Activated gamma-delta T cell treated with Interleukin-2 at 50 U/mL for 16 hours (primary cell): ENCODE results near the gene SYNPR.
"Not testable (repeated sequence)": the region's sequence is repeated elsewhere in the genome, so short reads cannot be mapped to it uniquely, and the experiment has no call there.

ENCODE experiments used
- DNase-seq: peaks from one replicate; pipeline ENCODE4 v3.0.0-alpha.2; 2020

SYNPR gene

DNA sequence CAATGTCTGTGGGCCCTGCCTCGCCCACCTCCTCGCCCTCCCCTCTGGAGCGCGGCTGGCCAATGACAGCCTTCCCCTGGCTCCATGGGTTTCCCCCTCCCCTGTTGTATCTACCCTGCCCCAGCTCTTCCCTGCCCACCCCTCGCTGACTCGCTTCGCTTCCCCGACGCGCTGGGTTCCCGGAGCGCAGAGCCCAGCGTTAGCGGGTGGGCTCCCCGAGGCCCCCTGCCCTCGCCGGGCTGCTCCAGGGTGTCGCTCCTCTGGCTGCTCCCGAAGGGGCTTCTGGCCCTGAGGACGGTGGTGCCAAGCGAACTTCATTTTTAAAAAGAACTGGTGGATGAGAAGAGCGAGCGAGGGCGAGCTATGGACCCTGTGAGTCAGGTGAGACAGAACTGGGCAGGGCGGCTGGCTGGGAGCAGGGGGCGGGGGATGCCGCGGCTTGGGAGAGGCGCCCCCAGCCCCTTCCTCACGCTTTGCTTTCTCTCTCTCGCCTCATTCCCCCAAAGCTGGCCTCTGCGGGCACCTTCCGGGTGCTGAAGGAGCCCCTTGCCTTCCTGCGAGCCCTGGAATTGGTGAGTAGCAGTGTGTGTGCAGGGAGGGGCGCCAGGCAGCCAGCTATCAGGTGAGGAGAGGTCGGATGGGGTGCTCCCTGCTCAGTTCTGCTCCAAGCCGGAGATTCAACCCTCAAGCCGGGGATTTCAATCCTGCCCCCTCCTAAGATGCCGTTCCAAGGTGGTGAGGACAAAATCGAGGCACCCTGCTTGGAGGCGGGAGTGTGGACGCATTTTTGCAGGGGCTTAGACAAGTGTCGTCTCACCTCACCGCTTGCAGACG, at the start of gene SYNPR:
TSS of gene SYNPR (plus strand) at position 138 of the 834 bp plus-strand sequence.
- DNase-seq: no peak

DNA sequence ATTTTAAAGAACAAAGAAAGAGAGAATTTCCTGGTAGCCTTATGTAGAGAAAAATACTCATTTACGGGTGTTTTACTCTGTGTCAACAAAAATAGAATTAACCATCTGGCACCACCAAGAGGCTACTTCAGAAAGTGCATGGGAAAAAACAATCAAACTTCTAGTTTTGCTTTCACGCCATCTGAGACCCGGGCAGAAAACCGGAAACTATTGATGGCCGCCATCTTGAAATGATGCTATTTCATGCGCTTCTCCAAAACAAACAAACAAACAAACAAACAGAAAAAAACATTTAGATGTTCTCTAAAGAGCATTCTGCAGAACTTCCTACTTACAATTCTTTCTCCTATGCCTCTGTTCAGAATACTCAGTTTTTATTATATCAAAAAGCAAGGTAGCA, 49.4 kb upstream of the SYNPR start:
- no peak for DNase-seq

DNA sequence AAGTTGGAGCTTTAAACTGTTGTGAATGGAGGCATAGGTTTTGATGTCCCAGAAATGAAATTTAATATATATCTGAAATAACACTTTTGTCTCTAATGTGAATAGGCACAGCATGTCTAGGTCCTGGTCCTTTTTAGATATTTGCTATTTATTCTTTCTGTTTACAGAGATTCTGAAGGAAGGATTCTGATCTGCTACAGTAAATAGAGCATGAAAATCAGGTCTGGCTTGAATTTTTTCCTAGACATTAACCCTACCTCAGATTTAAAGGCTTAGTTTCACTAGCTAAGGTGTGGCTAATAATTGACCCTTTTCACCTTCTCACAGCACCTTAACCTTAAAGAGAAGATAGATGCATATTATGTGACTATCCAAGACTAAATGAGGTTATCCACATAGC, 48.0 kb upstream of the SYNPR start:
- DNase-seq: no peak

DNA sequence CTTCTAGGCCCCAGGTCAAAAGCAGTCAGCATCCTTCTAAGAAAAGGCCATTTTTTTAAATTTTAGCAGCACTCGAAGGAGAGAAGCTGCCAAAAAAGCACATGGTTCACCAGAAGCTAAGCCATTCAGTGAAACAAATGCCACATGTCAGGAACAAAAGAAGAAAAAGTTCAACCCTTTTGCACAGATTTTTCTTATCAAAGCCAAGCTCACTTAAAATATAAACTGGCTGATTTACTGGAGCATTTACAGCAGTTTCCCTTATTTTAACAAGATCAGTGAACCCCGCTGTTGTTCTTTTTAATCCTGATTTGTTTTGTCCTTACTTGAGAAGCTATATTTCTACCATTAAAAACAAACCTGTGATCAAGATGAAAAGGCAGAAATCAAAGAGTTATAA, 46.5 kb upstream of the SYNPR start:
- DNase-seq: no peak

DNA sequence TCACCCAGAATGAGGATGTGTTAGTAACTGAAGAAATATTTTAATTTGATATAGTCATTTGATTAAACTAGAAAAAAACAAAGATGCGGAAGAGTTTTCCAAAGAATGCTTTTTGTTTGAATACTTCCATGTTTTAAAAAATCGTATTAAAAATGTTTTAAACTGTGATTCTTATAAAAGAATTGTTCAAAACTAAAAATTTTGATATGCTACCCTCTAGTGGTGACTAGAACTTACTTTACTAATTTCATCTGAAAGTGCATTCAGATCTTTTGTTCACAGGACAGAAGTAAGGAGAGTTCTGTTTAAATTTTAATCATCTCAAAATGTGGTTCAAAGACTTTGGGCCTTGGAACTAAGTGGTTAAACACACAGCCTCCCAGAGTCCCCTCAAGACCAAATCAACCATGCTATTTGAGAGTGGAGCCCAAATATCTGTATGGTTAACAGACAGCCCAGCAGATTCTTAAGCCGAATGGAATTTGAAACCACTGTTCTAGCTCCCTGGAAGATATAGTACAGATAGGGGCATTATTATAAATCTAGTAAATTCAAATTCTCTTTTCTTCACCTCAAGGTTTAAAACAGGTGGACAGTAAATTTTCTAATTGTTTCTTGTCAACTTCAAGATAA, 45.2 kb upstream of the SYNPR start:
- no peak for DNase-seq

DNA sequence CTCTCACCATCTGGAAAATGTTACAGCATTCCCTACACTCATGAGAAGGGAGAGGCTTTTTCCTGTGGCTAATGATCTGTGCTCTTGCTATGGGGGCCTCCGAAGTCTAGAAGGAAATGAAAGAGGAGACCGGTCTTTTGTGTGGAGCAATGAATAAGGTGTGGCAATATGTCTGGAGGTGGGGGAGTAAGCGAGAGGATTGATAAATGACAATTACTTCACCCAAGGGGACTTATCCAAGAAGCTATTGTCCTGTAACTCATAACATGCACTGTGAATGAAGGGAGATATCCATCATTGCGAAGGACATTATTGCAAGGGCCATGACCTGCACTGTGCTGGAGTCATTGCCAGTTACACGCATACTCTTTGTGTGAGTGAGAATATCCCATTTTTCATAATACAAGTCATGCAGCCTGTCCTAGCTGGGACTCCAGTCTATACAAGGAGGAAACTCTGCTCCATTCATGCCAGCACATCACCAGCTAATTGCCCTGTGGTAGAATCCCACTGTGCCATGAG, 37.7 kb upstream of the SYNPR start:
- no peak for DNase-seq

DNA sequence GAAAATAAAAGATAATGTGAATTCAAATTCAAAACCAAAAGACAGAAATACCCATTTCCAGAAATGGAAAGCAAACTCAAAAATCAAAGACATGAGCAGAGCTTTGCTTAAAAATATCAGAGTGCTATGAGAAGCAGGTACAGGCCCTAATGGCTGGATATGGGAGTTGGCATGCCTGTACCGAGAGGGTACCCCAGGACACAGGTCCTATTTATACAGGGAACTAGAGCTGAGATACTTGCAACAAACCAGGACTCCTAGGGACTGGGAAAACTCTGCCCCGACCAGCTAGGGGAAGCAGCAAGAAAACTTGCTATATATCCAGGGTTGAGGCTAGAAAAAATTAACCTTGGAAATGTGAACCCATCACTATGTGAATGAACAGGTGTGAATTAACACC, 36.0 kb upstream of the SYNPR start:
- no peak for DNase-seq

DNA sequence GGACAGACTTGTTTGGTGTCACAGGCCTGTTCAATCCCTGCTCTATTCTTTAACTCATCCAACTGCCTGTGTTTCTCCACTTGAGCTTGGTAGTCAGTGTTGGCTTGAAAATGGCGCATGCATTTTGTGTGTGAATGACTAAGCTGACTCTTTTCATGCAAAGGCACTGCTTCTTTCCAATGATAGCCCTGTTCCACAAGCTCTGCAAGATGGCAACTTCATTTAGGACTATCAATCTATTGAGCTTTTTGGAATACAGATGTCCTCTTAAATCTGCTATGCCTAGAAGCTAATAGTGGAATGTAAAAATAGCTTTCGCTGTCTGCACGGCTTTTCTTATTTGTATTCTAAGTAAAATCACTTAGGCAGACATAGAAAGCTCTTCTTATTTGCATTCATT, 33.6 kb upstream of the SYNPR start:
- DNase-seq: no peak

DNA sequence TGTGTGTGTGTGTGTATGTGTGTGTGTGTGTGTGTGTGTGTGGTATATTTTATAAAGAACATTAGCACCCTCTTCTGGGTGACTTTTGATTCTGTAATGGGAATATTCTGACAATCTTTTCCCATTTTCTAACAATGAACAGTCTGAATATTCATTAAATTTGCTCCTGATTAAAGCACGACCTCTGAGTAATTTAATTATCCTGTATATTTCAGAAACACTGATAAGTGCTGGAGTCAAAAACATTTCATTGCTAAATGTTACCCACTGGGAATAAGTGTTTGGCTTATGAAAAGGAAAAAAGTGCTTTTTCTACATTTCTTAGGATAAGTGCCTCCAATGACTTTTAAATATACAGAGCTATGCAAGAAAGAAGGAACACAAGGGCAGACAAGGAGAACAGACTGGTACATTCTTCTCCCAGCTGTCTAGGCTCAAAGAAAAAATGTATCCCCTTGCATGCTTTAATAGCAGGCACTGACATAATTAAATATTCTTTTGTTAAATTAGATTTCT, 32.3 kb upstream of the SYNPR start:
- DNase-seq: no peak

DNA sequence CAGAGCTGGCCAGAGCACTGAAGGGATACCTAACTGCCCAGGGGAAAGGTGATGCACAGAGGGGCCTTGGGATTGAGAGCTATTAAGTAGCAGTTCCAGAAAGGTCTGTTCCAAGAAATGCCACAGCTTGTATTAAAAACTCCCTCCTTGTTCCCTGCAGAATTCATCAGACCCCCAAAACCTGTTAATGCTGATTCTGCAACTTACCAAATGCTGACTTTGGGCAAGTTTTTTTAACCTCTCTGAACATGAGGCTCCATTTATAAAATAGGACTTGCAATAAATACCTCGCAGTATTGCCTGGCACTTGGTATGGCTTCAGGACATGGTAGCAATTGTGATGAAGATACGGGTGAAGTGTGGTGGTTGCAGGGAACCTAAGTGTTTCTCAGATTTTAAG, 30.1 kb upstream of the SYNPR start:
- no peak for DNase-seq

DNA sequence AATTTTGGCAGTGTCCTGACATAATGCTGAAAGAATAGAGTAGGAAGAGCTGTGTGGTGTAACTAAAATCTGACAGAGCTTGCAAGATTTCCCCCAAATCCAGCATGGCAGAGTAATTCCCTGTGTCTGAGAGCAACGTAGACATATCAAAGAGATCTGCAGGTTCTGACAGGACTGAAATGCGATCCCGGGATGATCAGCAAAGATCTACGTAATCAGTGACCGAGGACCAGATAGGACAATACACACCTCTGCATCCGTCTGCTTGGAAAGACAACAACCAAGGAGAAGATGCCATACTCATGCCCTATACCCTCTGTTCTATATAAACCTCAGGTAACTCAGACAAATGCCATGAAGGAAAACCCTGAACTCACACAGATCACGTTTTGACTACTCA, 26.6 kb upstream of the SYNPR start:
- no peak for DNase-seq

DNA sequence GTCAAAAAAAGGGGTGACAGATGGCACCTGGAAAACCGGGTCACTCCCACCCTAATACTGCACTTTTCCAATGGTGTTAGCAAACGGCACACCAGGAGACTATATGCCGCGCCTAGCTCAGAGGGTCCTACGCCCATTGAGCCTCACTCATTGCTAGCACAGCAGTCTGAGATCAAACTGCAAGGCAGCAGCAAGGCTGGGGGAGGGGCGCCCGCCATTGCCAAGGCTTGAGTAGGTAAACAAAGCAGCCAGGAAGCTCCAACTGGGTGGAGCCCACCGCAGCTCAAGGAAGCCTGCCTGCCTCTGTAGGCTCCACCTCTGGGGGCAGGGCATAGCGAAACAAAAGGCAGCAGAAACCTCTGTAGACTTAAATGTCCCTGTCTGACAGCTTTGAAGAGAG, 22.3 kb upstream of the SYNPR start:
- not testable (repeated sequence) for DNase-seq

DNA sequence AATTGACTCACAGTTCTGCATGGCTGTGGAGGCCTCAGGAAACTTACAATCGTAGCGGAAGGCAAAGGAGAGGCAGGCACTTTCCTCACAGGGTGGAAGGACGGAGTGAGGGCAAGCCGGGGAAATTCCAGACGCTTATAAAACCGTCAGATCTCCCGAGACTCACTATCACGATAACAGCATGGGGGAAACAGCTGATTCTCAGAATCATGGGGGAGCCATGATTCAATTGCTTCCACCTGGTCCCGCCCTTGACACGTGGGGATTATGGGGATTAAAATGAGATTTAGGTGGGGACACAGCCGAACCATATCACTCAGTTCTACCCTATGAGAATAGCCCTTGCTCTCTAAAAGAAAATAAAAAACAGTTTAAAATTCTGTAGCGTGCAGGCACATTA, 13.4 kb upstream of the SYNPR start:
- no peak for DNase-seq

DNA sequence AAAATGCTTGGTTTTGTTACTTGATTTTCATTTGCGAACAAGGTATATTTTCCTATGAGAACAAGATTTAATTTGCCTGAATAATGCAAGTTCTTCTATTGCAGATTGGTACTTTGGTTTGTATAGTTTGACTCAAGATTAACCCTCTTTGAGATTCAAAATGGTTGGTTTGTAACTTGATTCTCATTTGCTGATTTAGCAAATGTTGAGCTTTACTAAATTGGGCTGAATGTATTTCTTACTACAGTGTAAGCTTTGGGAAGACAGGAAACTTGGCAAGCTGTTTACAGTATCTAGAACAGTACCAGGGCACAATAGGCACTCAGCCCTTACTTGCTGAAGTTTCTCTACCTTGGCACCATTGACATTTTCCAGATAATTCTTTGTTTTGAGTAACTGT, 3.7 kb upstream of the SYNPR start:
- no peak for DNase-seq

DNA sequence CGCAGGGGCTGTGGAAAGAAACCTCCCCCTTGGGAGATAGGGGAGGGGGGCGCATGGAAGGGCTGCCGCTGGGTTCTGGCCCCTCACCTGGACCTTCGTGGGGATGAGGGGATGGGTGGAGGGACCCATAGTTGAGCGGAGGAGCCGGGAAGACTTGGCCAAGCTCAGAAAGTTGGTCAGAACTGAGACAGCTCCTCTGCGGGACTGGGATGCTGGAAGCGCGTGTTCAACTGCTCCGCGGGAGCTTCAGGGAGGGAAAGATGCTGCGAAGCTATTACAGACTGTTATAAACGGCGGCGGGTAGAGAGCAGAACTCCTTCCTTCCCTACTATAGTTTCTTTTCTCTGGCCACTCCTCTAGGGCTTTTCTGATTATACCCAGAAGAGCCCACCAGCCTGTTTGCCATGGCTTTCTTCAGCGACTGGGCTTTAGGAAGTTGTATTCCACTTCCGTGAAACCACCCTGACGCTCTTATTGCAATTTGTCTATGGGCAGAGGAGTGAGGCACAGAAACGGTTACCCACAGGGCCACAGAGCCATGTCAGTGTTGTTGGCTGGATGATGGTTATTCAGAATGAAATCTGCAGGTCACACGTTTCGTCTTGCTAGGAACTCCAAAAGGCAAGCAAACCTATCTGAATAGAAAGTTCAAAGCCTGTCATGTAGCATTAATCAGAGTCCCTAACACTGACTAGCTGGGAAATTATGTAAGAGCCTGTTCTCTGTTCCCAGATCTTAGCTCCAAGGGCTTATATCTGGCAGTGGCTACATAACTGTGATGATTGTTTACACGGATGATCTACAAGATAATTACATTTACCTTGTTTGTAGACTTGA, 1.1 kb downstream of the SYNPR start:
- no peak for DNase-seq

DNA sequence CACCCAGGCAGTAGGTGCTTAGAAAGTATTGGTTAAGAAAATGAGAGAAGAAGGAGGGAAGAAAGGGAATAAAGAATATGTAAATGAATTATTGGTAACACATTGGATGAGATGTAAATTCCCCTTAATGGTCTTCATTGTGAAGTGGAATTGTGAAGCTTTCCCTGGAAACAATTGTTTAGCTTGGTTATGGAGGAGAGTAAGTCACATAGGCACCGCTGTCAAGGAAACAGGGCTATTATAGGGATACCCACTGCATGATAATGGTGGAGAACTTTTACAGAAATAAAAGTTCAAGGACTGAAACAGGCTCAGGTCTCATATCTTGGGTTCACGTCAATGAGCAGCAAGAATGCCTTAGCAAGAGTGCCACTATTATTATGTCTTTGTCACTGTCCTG, 9.5 kb downstream of the SYNPR start:
- no peak for DNase-seq

DNA sequence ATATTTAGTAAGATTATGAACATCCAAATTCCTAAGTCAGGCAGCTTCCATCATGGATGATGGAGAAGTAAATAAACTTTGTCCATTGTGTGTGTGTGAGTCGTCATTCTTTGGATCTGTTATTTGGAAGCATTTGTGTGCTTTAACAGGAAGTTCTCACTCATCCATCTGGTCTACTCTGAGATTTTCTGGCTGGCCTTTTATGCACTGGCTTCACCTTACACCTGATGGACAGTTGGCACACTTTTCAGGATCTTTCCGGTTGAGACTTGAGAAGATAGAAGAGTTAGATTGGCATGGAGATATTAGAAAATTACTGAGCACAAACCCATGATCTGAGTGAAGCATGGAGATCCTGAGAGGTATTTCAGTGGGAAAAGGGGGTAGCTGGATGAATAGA, 12.6 kb downstream of the SYNPR start:
- no peak for DNase-seq

DNA sequence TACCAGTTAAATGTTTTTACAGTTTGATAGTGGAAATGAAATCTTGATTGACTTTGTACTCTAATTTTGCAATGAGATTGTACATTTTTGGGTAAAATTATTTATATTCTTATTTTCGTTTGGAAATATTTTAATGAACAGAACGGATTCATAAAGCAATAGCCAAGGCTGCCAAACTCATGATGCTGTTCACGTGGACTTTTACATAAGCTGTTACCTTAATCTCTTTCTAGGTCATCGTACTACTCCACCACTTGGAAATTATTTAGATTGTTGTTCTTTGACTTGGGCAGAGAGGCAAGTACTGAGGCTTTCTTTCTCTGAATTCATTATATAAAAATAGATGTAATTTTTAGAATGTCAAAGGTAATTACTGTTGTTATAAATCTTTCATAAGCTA, 16.2 kb downstream of the SYNPR start:
- no peak for DNase-seq

DNA sequence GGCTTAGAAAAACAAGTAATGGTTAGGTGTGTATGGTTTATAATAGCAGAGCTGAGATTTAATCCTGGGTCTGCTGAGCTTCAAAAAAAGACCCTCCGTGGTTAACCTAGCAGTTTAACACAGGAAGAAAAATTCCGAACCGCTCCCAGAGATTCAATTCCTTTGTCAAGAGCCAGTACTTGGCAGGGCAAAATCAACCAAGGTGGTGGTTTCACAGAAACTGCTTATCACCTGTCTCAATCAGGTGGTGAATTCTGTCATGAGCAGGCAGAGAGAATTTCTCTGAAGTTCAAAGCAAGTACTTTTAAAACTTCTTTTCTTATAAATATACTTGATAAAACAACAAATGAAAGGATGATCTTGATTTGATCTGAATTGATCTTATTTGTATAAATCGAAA, 17.2 kb downstream of the SYNPR start:
- DNase-seq: no peak

DNA sequence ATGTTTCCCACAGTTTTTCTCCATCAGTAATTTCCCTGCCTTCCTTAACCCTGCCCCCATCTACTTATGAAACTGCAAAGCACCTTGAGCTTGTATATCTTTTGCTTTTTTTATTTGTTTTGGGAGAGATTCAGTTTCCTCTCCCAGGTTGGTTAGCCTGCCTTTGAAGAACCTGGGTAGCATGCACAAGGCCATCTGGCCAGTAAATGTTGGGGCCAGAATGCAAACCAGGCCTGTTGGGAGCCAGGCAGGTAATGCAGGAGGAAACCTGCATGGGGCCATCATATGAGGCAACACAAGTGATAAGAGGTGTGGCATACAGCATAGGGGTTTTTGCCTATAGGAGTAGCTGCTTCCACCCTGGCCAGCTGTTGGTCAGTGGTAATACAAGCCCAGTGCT, 17.7 kb downstream of the SYNPR start:
- no peak for DNase-seq

DNA sequence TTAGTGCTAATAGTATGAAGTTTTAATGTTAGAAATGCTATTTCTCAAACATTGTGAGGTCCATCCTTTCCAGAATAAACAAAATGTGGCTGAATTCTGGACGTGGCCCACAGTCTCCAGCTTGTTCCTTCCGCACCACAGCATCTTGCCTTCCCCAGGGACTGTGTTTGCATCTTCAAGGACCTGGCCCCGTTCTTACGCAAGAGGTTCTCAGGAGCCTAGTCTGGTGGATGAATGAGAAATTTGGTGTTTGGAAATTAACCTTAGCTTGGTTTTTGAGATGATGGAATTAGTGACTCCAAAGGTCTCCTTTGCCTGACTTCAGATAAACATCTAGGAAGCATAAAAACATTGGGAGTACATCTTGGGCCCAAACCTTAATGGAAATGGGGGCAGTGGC, 18.1 kb downstream of the SYNPR start:
- DNase-seq: no peak

DNA sequence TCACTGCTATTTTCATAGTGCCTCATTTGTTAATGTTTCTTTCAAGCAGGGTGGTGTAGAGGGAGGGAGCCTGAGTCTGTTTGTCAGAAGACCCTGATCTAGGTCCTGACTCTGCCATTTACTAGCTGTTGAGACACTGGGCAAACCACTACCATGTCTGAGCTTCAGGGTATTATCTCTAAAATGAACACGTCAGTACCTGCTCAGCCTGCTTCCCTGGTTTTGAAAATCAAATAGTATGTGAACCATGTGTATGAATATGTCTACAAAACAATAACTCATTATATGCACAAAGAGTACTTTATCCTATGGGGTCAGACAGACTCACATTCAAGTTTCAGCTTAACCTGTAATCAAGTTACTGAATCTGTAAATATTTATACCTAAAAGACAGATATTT, 25.1 kb downstream of the SYNPR start:
- no peak for DNase-seq

DNA sequence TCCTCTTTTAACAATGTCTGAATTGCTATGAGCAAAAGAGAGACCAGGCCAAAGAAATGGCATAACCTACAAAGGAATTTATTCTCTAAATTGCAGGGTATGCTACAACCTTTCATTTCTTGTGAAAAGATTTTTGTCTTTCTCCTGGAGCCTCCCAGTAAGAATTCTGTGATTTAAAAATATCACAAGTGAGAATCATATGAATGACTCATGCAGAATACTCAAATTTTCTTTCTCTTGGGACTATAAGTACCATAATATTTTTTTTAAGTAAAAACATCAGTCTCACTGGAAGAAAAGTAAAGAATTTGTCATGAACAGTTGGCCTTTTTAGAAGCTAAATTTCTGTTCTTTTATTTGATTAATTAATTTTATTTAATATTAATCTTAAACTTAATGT, 26.3 kb downstream of the SYNPR start:
- DNase-seq: no peak
